GM12878 (cell line): ENCODE data around the gene TMEM40. TPM values are rescaled to one million over a fixed set of nuclear protein-coding genes. Genes with fewer than 3 reads are reported as not detected.

Experiments used
- CEBPZ ChIP-seq: fragments of 150-350 bp; IDR thresholded peaks from 2 replicates; pipeline ENCODE4 v1.6.1; 2016; ENCODE audit warnings: low read depth, low read length
- GATAD2B ChIP-seq: fragments of 450-650 bp; conservative IDR thresholded peaks from 2 replicates; pipeline ENCODE4 v1.6.1; 2017; ENCODE audit warnings: low read depth, mild to moderate bottlenecking, moderate library complexity
- MXI1 ChIP-seq: fragments of 150-350 bp; IDR thresholded peaks from 2 replicates; pipeline ENCODE4 v1.6.1; 2011; ENCODE audit warnings: low read depth, mild to moderate bottlenecking, inconsistent platforms, low read length, improper control_type of control experiment
- NFYB ChIP-seq: IDR thresholded peaks from 2 replicates; pipeline ENCODE4 v1.6.1; 2011; ENCODE audit warnings: low read depth, mild to moderate bottlenecking, low read length, improper control_type of control experiment, moderate library complexity; ENCODE audit not compliant: insufficient read depth
- PAX5 ChIP-seq: IDR thresholded peaks from 2 replicates; pipeline ENCODE4 v1.6.1; 2011; ENCODE audit warnings: low read depth, low read length, borderline replicate concordance
- WRNIP1 ChIP-seq: IDR thresholded peaks from 2 replicates; pipeline ENCODE4 v1.6.1; 2011; ENCODE audit warnings: low read depth, low read length, improper control_type of control experiment, borderline replicate concordance
- ZZZ3 ChIP-seq: IDR thresholded peaks from 2 replicates; pipeline ENCODE4 v1.6.1; 2011; ENCODE audit warnings: low read depth; ENCODE audit not compliant: control insufficient read depth, insufficient read length
- polyA plus RNA-seq, 11 experiments: library from polyadenylated mRNA; depleted of rRNA in 4 of 11; unstranded in 6 of 11; stranded (reverse) in 5 of 11; fragments of >200 nt; fragmentation: Nextera tagmentation in 4 of 11; fragmentation: Illumina TruSeq in 1 of 11; extraction: Ambion mirVana in 4 of 11; extraction: Trizol in 1 of 11; gene quantifications; 1 replicate in 1 of 11; 2 replicates in 10 of 11; pipeline versions ENCODE4 v1.2.1 to v1.2.3, GENCODE V29; 2011 to 2016; ENCODE audit warnings: inconsistent platforms in 2 of 11, missing spikeins in 2 of 11, low read depth in 1 of 11
- total RNA-seq, 4 experiments: library from RNA; depleted of rRNA in 3 of 4; stranded (reverse); fragments of >200 nt in 3 of 4; fragmentation: Illumina TruSeq in 1 of 4; extraction: Trizol in 1 of 4; gene quantifications; 2 replicates each; pipeline versions ENCODE4 v1.2.1 to v1.2.3, GENCODE V29; 2013 to 2021
- TF ChIP-seq, protein P1 (sequence below): fragments of 450-650 bp; IDR thresholded peaks from 2 replicates; pipeline ENCODE4 v1.6.1; 2017; ENCODE audit warnings: antibody characterized with exemption, mild to moderate bottlenecking, moderate library complexity

TMEM40 gene
- total and polyA plus RNA-seq, 10 of the 15 experiments (the other 5 are each of a cell fraction or from before 2014, with no cell fraction given) = 0.10 to 0.46 (median 0.27) TPM; not detected in 3

- TF ChIP-seq, protein P1, sequence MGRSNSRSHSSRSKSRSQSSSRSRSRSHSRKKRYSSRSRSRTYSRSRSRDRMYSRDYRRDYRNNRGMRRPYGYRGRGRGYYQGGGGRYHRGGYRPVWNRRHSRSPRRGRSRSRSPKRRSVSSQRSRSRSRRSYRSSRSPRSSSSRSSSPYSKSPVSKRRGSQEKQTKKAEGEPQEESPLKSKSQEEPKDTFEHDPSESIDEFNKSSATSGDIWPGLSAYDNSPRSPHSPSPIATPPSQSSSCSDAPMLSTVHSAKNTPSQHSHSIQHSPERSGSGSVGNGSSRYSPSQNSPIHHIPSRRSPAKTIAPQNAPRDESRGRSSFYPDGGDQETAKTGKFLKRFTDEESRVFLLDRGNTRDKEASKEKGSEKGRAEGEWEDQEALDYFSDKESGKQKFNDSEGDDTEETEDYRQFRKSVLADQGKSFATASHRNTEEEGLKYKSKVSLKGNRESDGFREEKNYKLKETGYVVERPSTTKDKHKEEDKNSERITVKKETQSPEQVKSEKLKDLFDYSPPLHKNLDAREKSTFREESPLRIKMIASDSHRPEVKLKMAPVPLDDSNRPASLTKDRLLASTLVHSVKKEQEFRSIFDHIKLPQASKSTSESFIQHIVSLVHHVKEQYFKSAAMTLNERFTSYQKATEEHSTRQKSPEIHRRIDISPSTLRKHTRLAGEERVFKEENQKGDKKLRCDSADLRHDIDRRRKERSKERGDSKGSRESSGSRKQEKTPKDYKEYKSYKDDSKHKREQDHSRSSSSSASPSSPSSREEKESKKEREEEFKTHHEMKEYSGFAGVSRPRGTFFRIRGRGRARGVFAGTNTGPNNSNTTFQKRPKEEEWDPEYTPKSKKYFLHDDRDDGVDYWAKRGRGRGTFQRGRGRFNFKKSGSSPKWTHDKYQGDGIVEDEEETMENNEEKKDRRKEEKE = no peak
- TF ChIP-seq PAX5 = no peak
- TF ChIP-seq ZZZ3 = no peak
- no peak for TF ChIP-seq GATAD2B
- TF ChIP-seq MXI1 = no peak
- TF ChIP-seq NFYB = no peak
- TF ChIP-seq WRNIP1 = no peak
- TF ChIP-seq CEBPZ = no peak
Observed at GRCh38 chr3:12706504-12707253, 52.4 kb downstream of the TMEM40 start (continued).
